ENCODE results near the gene CCDC172.
"Not testable (repeated sequence)": the region's sequence is repeated elsewhere in the genome, so short reads cannot be mapped to it uniquely, and the experiment has no call there.

The CCDC172 gene

GRCh38 chr10:116393246-116393831 lies 69.1 kb downstream of the CCDC172 start:
- not testable (repeated sequence) for H3K9me3 ChIP-seq (ENCODE audit: control insufficient read depth, low read length); H3K4me1 ChIP-seq (ENCODE audit: control insufficient read depth, insufficient read depth, low read length, poor library complexity, severe bottlenecking); H3K4me3 ChIP-seq (ENCODE audit: extremely low read depth, insufficient read depth, low read length, poor library complexity, severe bottlenecking); H3K27ac ChIP-seq (ENCODE audit: low read depth, low read length, severe bottlenecking); H3K36me3 ChIP-seq (ENCODE audit: control insufficient read depth, insufficient read depth, low read length)
- WGBS, 2 experiments (ENCODE audit: insufficient coverage in 2 of 2): 97 to 99% methylated on average over 18 to 35 of the region's 43 CpGs

GRCh38 chr10:116395223-116395985 lies 71.2 kb downstream of the CCDC172 start:
- Histone ChIP-seq H3K4me1 (ENCODE audit: control insufficient read depth, insufficient read depth, low read length, poor library complexity, severe bottlenecking) (no peaks in the 10 kb centered on the region), H3K27ac (ENCODE audit: low read depth, low read length, severe bottlenecking) (no peak overlapping the region), H3K4me3 (ENCODE audit: extremely low read depth, insufficient read depth, low read length, poor library complexity, severe bottlenecking) (no peak overlapping the region), H3K9me3 (ENCODE audit: control insufficient read depth, low read length) (no peaks in the 10 kb centered on the region), H3K36me3 (ENCODE audit: control insufficient read depth, insufficient read depth, low read length) (no peaks in the 10 kb centered on the region)
- 89 to 91% methylated on average over 11 to 12 of the region's 13 CpGs for WGBS, 2 experiments (ENCODE audit: insufficient coverage in 2 of 2)

DNA sequence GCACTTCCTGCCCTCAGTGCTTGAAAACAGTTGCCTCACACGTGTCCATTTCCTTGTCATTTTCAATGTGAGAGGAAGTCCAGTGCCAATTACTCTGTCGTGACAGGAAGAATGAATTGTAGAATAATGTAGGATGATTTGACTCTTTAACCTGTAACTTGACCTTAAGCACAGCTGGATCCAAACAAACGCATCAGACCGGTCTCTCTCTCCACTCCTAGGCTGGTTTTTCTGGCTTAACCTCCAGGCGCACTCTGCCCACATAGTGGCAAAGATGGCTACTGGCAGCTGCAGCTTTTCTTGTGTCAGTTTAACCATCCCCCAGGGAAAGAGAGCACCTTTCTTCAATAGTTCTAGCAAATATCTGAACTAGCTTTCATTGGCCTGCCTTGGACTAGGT lies 74.0 kb downstream of the CCDC172 start:
- Histone ChIP-seq H3K4me3 (ENCODE audit: extremely low read depth, insufficient read depth, low read length, poor library complexity, severe bottlenecking) (no peak overlapping the region), H3K36me3 (ENCODE audit: control insufficient read depth, insufficient read depth, low read length) (no peaks in the 10 kb centered on the region), H3K27ac (ENCODE audit: low read depth, low read length, severe bottlenecking) (no peak overlapping the region), H3K9me3 (ENCODE audit: control insufficient read depth, low read length) (no peaks in the 10 kb centered on the region), H3K4me1 (ENCODE audit: control insufficient read depth, insufficient read depth, low read length, poor library complexity, severe bottlenecking) (no peaks in the 10 kb centered on the region)
- WGBS, 2 experiments (ENCODE audit: insufficient coverage in 2 of 2): 87 to 92% methylated on average over 4 to 5 of the region's 5 CpGs

DNA sequence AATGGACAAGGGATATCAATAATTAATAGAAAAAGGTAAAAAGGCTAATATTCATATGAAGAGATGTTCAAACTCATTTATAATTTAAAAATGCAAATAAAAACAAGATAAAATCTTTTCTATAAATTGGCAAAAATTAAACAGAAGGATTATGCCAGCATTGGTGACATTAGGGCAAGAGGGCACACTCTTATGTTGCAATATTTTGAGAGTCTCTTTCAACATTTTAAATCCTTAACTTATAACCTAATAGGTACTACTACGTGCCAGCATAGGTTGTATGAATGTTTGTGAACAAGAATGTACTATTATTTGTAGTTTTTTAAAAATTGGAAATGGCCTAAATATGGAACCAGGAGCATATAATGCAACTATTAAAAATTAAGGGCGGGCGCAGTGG lies 78.6 kb downstream of the CCDC172 start:
- H3K9me3 ChIP-seq (ENCODE audit: control insufficient read depth, low read length): no peaks in the 10 kb centered on the region
- no peak overlapping the region for H3K4me3 ChIP-seq (ENCODE audit: extremely low read depth, insufficient read depth, low read length, poor library complexity, severe bottlenecking)
- H3K27ac ChIP-seq (ENCODE audit: low read depth, low read length, severe bottlenecking): no peak overlapping the region
- 89% methylated on average over 2 of the region's 3 CpGs; no CpG with 5 or more reads in 1 of the 2 experiments for WGBS, 2 experiments (ENCODE audit: insufficient coverage in 2 of 2)
- no peaks in the 10 kb centered on the region for H3K4me1 ChIP-seq (ENCODE audit: control insufficient read depth, insufficient read depth, low read length, poor library complexity, severe bottlenecking)
- no peaks in the 10 kb centered on the region for H3K36me3 ChIP-seq (ENCODE audit: control insufficient read depth, insufficient read depth, low read length)

GRCh38 chr10:116403740-116404250 lies 79.5 kb downstream of the CCDC172 start:
- Histone ChIP-seq H3K27ac (ENCODE audit: low read depth, low read length, severe bottlenecking) (no peak overlapping the region), H3K4me1 (ENCODE audit: control insufficient read depth, insufficient read depth, low read length, poor library complexity, severe bottlenecking) (no peaks in the 10 kb centered on the region), H3K9me3 (ENCODE audit: control insufficient read depth, low read length) (no peaks in the 10 kb centered on the region), H3K36me3 (ENCODE audit: control insufficient read depth, insufficient read depth, low read length) (no peaks in the 10 kb centered on the region), H3K4me3 (ENCODE audit: extremely low read depth, insufficient read depth, low read length, poor library complexity, severe bottlenecking) (no peak overlapping the region)
- 86 to 98% methylated on average over 2 to 3 of the region's 6 CpGs for WGBS, 2 experiments (ENCODE audit: insufficient coverage in 2 of 2)

GRCh38 chr10:116408719-116409118 lies 84.5 kb downstream of the CCDC172 start:
- no peak overlapping the region for H3K27ac ChIP-seq (ENCODE audit: low read depth, low read length, severe bottlenecking)
- no peaks in the 10 kb centered on the region for H3K9me3 ChIP-seq (ENCODE audit: control insufficient read depth, low read length)
- H3K36me3 ChIP-seq (ENCODE audit: control insufficient read depth, insufficient read depth, low read length): no peaks in the 10 kb centered on the region
- WGBS, 2 experiments (ENCODE audit: insufficient coverage in 2 of 2): 46 to 64% methylated on average over 4 to 5 of the region's 7 CpGs
- H3K4me3 ChIP-seq (ENCODE audit: extremely low read depth, insufficient read depth, low read length, poor library complexity, severe bottlenecking): no peak overlapping the region
- no peaks in the 10 kb centered on the region for H3K4me1 ChIP-seq (ENCODE audit: control insufficient read depth, insufficient read depth, low read length, poor library complexity, severe bottlenecking)

DNA sequence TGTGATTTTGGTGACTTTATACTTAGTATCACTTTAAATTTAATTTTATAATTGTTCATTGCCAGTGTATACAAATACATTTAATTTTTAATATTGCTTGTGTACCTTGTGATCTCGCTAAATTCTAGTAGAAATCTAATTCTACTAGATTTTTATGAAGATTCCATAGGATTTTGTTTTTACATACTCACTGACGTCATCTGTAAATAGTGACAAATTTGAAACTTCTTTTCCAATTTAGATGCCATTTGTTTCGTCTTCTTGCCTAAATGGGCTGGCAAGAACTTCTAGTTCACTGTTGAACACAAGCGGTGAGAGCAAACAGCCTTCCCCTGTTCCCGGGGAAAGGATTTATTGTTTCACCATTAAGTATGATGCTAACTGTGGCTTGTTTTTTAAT lies 86.1 kb downstream of the CCDC172 start:
- no peaks in the 10 kb centered on the region for H3K36me3 ChIP-seq (ENCODE audit: control insufficient read depth, insufficient read depth, low read length)
- no peak overlapping the region for H3K27ac ChIP-seq (ENCODE audit: low read depth, low read length, severe bottlenecking)
- H3K9me3 ChIP-seq (ENCODE audit: control insufficient read depth, low read length): no peaks in the 10 kb centered on the region
- WGBS, 2 experiments (ENCODE audit: insufficient coverage in 2 of 2): 91 to 100% methylated on average over 3 of the region's 5 CpGs
- H3K4me1 ChIP-seq (ENCODE audit: control insufficient read depth, insufficient read depth, low read length, poor library complexity, severe bottlenecking): no peaks in the 10 kb centered on the region
- no peak overlapping the region for H3K4me3 ChIP-seq (ENCODE audit: extremely low read depth, insufficient read depth, low read length, poor library complexity, severe bottlenecking)

- Histone ChIP-seq H3K9me3 (ENCODE audit: control insufficient read depth, low read length) (no peaks in the 10 kb centered on the region), H3K4me3 (ENCODE audit: extremely low read depth, insufficient read depth, low read length, poor library complexity, severe bottlenecking) (no peak overlapping the region), H3K4me1 (ENCODE audit: control insufficient read depth, insufficient read depth, low read length, poor library complexity, severe bottlenecking) (no peaks in the 10 kb centered on the region), H3K36me3 (ENCODE audit: control insufficient read depth, insufficient read depth, low read length) (no peaks in the 10 kb centered on the region), H3K27ac (ENCODE audit: low read depth, low read length, severe bottlenecking) (no peak overlapping the region)
- 40 to 50% methylated on average over 1 of the region's 2 CpGs for WGBS, 2 experiments (ENCODE audit: insufficient coverage in 2 of 2)
These were observed 93.6 kb downstream of the CCDC172 start for GRCh38 chr10:116417821-116418220.

DNA sequence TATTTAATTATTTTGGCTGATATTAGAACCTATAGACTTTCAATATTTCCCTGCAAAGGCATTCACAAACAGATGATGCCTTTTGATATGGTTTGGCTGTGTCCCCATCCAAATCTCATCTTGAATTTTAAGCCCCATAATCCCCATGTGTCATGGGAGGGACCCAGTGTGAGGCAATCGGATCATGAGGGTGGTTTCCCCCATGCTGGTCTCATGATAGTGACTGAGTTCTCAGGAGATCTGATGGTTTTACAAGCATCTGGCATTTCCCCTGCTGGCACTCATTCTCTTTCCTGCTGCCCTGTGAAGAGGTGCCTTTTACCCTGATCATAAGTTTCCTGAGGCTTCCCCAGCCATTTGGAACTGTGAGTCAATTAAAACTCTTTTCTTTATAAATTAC lies 94.1 kb downstream of the CCDC172 start:
- no peaks in the 10 kb centered on the region for H3K9me3 ChIP-seq (ENCODE audit: control insufficient read depth, low read length)
- H3K27ac ChIP-seq (ENCODE audit: low read depth, low read length, severe bottlenecking): no peak overlapping the region
- H3K4me3 ChIP-seq (ENCODE audit: extremely low read depth, insufficient read depth, low read length, poor library complexity, severe bottlenecking): no peak overlapping the region
- H3K4me1 ChIP-seq (ENCODE audit: control insufficient read depth, insufficient read depth, low read length, poor library complexity, severe bottlenecking): no peaks in the 10 kb centered on the region
- 50 to 71% methylated on average over 1 of the region's 1 CpG for WGBS, 2 experiments (ENCODE audit: insufficient coverage in 2 of 2)
- no peaks in the 10 kb centered on the region for H3K36me3 ChIP-seq (ENCODE audit: control insufficient read depth, insufficient read depth, low read length)

GRCh38 chr10:116421815-116422214 lies 97.6 kb downstream of the CCDC172 start:
- Histone ChIP-seq H3K4me1 (ENCODE audit: control insufficient read depth, insufficient read depth, low read length, poor library complexity, severe bottlenecking) (no peaks in the 10 kb centered on the region), H3K4me3 (ENCODE audit: extremely low read depth, insufficient read depth, low read length, poor library complexity, severe bottlenecking) (no peak overlapping the region), H3K27ac (ENCODE audit: low read depth, low read length, severe bottlenecking) (no peak overlapping the region), H3K36me3 (ENCODE audit: control insufficient read depth, insufficient read depth, low read length) (no peaks in the 10 kb centered on the region), H3K9me3 (ENCODE audit: control insufficient read depth, low read length) (no peaks in the 10 kb centered on the region)
- no CpG with 5 or more reads among the region's 1 CpG for WGBS, 2 experiments (ENCODE audit: insufficient coverage in 2 of 2)

GRCh38 chr10:116427671-116428070 lies 103.4 kb downstream of the CCDC172 start, which contains the start of gene PNLIPRP3:
Gene PNLIPRP3 (plus strand): TSS chr10:116427847. CDS start chr10:116428013, 166 bp downstream.
- no peaks in the 10 kb centered on the region for H3K4me1 ChIP-seq (ENCODE audit: control insufficient read depth, insufficient read depth, low read length, poor library complexity, severe bottlenecking)
- no peak within 1 kb of the TSS for H3K4me3 ChIP-seq (ENCODE audit: extremely low read depth, insufficient read depth, low read length, poor library complexity, severe bottlenecking)
- no peaks in the 10 kb centered on the region for H3K36me3 ChIP-seq (ENCODE audit: control insufficient read depth, insufficient read depth, low read length)
- no peak within 1 kb of the TSS for H3K27ac ChIP-seq (ENCODE audit: low read depth, low read length, severe bottlenecking)
- 100% methylated on average over 1 of the region's 2 CpGs; no CpG with 5 or more reads in 1 of the 2 experiments for WGBS, 2 experiments (ENCODE audit: insufficient coverage in 2 of 2)
- no peaks in the 10 kb centered on the region for H3K9me3 ChIP-seq (ENCODE audit: control insufficient read depth, low read length)
